ES-I3 (cell line): ENCODE data around the gene DHPS.
"Not testable (repeated sequence)": the region's sequence is repeated elsewhere in the genome, so short reads cannot be mapped to it uniquely, and the experiment has no call there.

Experiments used
- H3K36me3 ChIP-seq: 2 replicates; pipeline ENCODE4 v1.6.1; 2013; ENCODE audit warnings: mild to moderate bottlenecking, low read length, control low read depth, moderate library complexity; ENCODE audit not compliant: insufficient read depth
- H3K4me1 ChIP-seq: 2 replicates; pipeline ENCODE4 v1.6.1; 2013; ENCODE audit warnings: mild to moderate bottlenecking, control low read depth, low read length; ENCODE audit not compliant: insufficient read depth
- H3K9ac ChIP-seq: 2 replicates; pipeline ENCODE4 v1.6.1; 2013; ENCODE audit warnings: low read depth, mild to moderate bottlenecking, low read length, moderate library complexity
- H3K9me3 ChIP-seq: 2 replicates; pipeline ENCODE4 v1.6.1; 2013; ENCODE audit warnings: mild to moderate bottlenecking, low read length, moderate library complexity; ENCODE audit not compliant: control insufficient read depth, insufficient read depth

The DHPS gene

DNA sequence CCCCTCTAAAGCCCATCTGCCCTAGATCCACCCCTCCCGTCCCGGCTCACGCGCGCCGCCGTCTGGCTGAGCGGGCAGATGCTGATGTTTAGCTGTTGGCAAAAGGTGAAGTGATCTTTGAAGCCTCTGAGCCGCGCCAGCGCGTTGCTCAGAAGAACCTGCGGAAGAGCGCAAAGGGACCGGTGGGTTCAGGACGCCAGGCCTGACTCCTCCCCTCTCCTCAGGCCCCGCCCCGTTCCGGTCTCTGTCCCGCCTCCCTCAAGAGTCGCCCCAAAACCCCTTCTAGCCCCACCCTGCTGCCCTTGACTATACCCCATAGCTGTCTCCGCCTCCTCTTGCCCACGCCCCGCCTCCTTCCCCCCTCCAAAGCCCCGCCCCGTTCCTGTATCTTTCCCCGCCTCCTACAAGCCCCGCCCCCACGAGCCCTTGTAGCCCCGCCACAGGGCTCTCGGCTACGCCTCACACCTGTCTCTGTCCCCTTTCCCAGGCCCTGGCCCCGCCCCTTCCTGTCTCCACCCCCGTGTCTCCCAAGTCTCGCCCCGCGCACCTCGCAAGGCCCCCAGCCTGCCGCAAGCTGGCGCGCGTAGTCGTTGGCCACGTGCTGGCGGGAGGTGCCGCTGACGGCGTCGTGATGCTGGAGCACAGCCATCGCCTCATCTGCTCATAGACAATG lies 24.6 kb downstream of the DHPS start:
- H3K9me3 ChIP-seq, result no peaks in the 10 kb centered on the region
- 0 out of 2 replicates have a peak, but pooled peaks cover 7% of the 10 kb centered on the region for H3K36me3 ChIP-seq
- peaks cover 4% of the 10 kb centered on the region; the same call in 1 of the 2 replicates for H3K4me1 ChIP-seq
- no peak overlapping the region; the same call in 1 of the 2 replicates for H3K9ac ChIP-seq

DNA sequence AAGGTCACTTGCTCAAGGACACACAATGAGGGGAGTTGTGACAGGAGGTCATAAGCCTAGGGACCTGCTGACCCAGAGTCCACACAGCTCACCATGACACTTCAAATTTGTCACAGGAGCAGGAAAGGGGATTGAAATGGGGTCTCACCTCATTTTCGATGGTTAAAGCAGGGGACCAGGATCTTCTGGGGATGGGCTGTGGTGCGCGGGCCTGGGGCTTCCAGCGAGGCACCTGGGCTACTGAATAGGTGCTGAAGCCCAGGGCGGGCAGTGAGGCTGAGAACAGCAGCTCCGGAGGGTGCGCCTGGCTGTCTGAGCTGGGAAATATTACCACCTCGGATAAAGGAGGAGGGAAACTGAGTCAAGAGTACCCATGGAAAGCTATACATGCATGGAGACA lies 26.1 kb downstream of the DHPS start:
- Histone ChIP-seq H3K9me3 (no peaks in the 10 kb centered on the region), H3K4me1 (peaks cover 4% of the 10 kb centered on the region; the same call in 1 of the 2 replicates), H3K9ac (no peak overlapping the region), H3K36me3 (0 out of 2 replicates have a peak, but pooled peaks cover 7% of the 10 kb centered on the region)

DNA sequence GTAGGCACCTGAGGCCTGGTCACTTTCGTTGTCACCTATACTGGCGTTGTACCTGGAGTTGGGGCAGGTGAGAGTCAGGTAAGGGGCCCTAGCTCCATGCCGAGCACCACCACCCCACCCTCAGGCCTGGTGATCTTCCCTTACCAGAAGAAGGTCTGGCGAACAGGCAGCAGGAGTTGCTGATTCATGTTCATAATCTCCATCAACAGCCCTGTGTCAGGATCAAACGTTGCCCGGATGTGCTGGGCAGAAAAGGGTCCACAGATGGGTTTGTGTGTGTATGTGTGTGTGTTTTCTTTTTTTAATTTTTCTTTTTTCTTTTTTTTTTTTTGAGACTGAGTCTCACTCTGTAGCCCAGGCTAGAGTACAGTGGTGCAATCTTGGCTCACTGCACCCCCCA lies 29.5 kb downstream of the DHPS start:
- no peaks in the 10 kb centered on the region for H3K9me3 ChIP-seq
- 0 out of 2 replicates have a peak, but pooled peaks cover 7% of the 10 kb centered on the region for H3K36me3 ChIP-seq
- no peak overlapping the region for H3K9ac ChIP-seq
- H3K4me1 ChIP-seq, result peaks cover 4% of the 10 kb centered on the region; the same call in 1 of the 2 replicates

DNA sequence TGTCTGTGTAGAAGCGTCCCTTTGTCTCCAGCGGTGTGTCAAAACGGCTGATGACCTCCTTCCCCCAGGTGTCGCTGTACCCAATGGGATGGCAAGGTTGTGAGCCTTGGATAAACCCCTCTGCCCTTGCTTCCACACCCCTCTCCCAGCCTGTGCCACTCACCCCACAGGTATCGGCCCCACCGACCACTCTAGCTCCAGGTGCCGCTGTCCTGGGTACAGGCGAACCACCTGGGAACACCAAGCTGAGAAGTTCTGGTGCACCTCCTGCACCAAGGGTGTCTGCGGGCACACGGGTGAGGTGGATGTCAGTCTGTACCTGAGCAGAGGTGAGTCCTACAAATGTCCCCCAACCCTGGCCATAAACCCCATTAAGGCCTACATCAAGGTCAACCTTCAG lies 31.7 kb downstream of the DHPS start:
- Histone ChIP-seq H3K9ac (no peak overlapping the region), H3K36me3 (no peaks in the 10 kb centered on the region), H3K9me3 (no peaks in the 10 kb centered on the region), H3K4me1 (no peaks in the 10 kb centered on the region)

DNA sequence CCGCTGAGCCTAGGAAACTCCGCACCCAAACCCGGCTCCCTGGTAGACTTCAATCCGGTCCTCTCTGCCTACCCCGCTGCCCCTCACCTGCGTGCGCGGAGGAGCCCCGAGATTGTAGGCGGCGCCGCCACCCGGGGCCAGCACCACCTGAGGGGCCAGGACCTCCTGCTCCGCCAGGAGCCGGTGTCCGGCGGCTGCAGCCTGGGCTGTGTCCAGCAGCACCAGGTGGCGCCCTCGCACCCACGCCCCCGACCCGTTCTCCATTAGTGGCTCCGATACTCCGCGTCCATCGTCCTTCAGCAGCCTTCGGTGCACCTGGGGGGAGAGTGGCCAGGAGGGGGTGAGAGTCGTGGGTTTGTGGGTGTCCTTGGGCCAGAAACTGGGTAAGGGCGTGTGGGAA lies 33.6 kb downstream of the DHPS start:
- H3K9ac ChIP-seq, result peak overlapping the region; percentile 48; the same call in 1 of the 2 replicates
- H3K9me3 ChIP-seq, result no peaks in the 10 kb centered on the region
- no peaks in the 10 kb centered on the region for H3K4me1 ChIP-seq
- H3K36me3 ChIP-seq, result no peaks in the 10 kb centered on the region

DNA sequence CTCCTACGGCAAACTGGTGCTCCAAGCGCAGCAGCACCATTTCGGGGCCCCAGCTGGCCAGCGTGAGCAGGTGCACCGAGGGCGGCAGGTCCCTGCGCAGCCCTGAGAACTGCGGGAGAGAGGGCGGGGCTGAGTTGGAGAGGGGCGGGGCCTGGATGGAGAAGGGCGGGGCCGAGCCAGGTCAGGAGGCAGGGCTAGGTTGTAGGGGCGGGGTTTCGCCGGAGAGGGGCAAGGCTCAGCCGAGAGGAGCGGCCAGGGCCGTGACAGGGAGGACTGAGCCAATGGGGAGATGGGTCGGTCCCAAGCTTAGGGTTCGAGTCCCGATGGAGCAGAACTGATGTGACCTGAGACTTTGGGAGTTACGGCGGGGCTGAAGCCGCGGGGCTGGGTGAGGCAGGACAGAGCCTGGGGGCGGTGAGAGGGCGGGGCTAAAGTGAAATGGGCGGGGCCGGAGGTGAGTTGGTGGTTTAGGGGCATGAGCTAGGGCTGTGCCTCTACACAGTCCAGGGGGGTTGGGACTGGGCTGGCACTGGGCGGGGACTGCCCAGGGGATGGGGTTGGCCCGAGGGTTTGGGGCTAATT lies 34.1 kb downstream of the DHPS start:
- peak overlapping the region; percentile 48; the same call in 1 of the 2 replicates for H3K9ac ChIP-seq
- no peaks in the 10 kb centered on the region for H3K36me3 ChIP-seq
- H3K9me3 ChIP-seq, result no peaks in the 10 kb centered on the region
- no peaks in the 10 kb centered on the region for H3K4me1 ChIP-seq

DNA sequence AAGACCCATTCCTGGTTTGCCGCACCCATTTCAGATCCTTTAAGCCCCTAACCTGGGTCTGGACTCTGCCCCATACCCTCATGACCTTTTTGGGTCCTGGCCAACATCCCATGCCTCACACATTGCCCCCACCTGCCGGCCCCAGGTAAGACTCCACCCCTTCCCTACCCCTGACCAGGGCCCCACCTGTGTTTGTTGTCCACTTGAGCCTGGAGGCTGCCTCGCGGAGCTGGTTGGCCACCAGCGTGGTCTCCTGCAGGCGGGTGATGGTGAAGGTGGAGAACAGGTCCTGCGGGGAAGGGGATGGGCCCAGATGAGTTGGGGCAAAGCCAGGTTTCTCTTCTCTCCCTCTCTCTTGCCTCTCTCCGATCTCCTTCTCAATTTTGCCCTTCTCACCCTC lies 34.6 kb downstream of the DHPS start:
- no peaks in the 10 kb centered on the region for H3K4me1 ChIP-seq
- no peaks in the 10 kb centered on the region for H3K36me3 ChIP-seq
- peak overlapping the region; percentile 16; the same call in 1 of the 2 replicates for H3K9ac ChIP-seq
- no peaks in the 10 kb centered on the region for H3K9me3 ChIP-seq

DNA sequence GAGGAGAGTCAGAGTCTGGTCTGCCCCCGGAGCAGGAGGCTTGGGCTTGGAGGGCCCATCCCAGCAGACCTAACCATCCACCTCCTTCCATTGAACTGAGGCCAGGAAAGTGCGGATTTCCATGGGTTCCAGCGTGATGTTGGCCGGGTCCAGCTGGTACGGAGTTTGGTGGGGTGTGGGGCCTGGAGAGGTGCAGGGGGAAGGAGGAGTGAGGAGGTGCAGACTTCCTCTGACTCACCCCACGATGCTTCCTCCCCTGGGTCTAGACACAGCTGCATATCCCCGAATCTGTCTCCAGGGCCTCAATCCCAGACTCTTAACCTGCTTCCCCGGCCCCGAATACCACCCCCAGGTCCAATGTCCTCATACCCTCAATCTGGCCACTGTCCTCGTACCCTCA lies 35.1 kb downstream of the DHPS start:
- Histone ChIP-seq H3K4me1 (no peaks in the 10 kb centered on the region), H3K36me3 (no peaks in the 10 kb centered on the region), H3K9ac (no peak overlapping the region), H3K9me3 (no peaks in the 10 kb centered on the region)

DNA sequence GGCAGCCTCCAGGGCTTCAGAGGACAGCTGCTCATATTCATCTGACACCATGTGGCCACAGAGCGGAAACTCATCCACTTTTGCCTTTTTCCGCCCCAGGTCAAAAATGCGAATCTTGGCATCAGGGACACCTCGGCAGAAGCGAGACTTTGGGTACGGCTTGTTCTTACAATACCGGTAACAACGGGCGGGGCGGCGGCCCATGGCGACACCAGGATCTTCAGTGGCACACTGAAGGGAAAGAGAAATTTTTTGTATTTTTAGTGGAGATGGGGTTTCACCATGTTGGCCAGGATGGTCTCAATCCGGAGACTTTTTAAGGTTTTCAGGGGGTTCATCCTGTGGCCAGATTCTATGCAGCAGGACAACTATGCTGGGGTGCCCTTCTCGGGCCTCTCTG lies 38.0 kb downstream of the DHPS start:
- H3K9ac ChIP-seq, H3K9me3 ChIP-seq, H3K36me3 ChIP-seq, H3K4me1 ChIP-seq: not testable (repeated sequence)

DNA sequence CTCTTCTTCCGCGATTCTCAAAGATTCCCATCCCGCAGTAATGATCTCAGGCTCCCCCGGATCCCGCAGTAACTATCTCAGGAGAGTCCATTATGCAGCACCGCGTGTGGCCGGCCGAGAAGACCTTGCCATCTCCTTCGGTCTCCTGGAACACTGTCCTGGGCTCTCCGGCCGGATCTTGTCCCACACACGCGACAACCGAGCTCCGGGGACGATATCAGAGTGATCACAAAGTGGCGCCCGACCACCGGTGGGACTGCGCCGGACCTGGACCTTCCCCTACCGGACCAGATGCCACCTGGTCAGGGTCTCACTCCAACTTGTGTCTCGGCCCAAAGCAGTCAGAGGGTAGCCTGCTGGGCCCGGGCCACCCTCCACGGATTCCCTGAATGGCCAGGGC lies 39.2 kb downstream of the DHPS start:
- no peaks in the 10 kb centered on the region for H3K36me3 ChIP-seq

DNA sequence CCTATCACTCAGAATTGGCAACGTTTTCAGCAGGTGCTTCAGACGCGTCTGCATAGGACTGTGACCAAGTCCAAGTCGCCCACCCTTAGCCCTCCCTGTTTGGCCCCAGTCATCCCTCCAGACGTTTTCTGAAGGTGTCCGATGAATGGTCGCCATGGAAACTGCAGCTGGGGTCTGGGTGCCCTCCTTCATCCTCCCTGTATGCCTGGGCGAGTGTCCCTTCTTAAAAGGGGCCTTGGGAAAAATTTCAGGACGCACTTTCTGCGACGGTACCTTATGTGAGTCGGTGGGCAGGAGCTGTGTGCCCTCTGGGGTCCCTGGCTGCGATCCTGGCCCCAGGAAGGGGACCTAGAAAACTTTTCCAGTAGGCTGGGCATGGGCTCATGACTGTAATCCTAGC lies 40.2 kb downstream of the DHPS start:
- Histone ChIP-seq H3K4me1 (no peaks in the 10 kb centered on the region), H3K36me3 (no peaks in the 10 kb centered on the region), H3K9ac (no peak overlapping the region), H3K9me3 (no peaks in the 10 kb centered on the region)

More for the DNA sequence above, 39.2 kb downstream of the DHPS start:
- Histone ChIP-seq H3K9ac (no peak overlapping the region), H3K4me1 (no peaks in the 10 kb centered on the region), H3K9me3 (no peaks in the 10 kb centered on the region)

DNA sequence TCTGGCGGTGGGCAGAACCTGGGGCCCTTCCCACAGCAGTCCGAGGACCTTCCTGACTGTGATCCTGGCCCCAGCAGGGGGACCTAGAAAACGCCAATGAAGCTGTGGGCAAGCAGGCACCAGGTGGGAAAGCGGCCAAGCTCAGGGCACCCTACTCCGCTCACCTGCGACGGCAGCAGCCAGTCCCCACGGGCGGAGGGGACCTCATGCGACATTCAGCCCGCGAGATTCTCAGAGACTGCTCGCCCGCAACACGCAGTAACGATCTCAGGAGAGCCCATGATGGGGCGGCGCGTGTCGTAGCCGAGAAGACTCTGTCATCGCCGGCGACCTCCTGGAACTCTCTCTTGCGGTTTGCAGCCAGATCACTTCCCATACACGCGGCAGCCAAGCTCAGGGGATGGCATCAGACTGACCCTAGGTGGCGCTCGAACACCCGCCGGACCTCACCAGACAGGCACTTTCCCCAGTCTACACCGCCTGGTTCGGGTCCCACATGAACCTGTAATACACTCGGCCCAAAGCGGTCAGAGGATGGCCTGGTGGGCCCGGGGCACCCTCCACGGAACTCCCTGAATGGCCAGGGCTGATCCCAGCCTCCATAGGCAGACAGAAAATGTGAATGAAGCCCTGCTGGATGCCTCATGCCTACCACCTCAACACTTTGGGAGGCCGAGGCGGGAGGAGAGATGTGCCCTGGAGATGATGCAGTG lies 41.6 kb downstream of the DHPS start:
- no peaks in the 10 kb centered on the region for H3K9me3 ChIP-seq
- H3K4me1 ChIP-seq, result no peaks in the 10 kb centered on the region
- H3K9ac ChIP-seq, result peak overlapping the region; percentile 37; the same call in 1 of the 2 replicates
- no peaks in the 10 kb centered on the region for H3K36me3 ChIP-seq

DNA sequence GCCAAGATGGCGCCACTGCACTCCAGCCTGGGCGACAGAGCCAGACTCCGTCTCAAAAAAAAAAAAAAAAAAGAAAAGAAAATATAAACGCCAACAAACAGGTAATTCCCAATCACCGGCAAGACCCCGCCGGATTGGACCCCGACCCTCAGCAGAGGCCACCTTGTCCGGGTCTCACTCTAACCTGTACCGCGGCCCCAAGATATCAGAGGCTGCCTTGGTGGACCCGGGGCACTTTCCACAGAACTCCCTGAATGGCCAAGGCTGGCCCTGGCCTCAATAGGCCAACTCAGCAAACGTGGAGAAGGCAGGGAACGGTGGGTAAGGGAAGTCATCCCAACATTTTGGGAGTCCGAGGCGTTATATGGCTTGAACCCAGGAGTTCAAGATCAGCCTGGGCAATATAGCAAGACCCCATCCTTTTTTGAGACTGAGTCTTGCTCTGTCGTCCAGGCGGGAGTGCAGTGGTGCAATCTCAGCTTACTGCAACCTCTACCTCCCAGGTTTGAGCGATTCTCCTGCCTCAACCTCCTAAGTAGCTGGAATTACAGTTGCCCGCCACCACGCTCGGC lies 43.0 kb downstream of the DHPS start:
- Histone ChIP-seq H3K36me3 (no peaks in the 10 kb centered on the region), H3K9me3 (no peaks in the 10 kb centered on the region), H3K4me1 (no peaks in the 10 kb centered on the region), H3K9ac (no peak overlapping the region)

DNA sequence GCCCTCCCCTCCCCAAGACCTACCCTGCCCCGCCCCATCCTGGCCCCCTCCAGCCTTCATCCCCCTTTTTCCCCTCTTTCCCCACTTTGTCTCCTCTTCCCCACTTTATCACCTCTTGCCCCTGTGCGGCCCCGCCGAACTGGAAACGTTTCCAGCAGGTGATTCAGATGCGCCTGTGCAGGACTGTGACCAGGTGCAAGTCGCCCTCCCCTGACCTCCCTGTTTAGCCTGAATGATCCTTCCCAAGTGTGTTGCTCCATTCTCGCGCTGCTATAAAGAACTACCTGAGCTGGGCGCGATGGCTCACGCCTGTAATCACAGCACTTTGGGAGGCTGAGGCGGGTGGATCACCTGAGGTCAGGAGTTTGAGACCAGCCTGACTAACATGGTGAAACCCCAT lies 45.0 kb downstream of the DHPS start:
- no peaks in the 10 kb centered on the region for H3K36me3 ChIP-seq
- no peaks in the 10 kb centered on the region for H3K4me1 ChIP-seq
- H3K9ac ChIP-seq, result no peak overlapping the region
- no peaks in the 10 kb centered on the region for H3K9me3 ChIP-seq
